M059J (cell line): ENCODE measurements around the gene PLOD2. TPM values are rescaled to one million over a fixed set of nuclear protein-coding genes. Genes with fewer than 3 reads are reported as not detected.

ENCODE experiments used
- DNase-seq: peaks from one replicate; pipeline ENCODE4 v3.0.0-alpha.2; 2012; ENCODE audit warnings: low read depth
- total RNA-seq: library from RNA; depleted of rRNA; stranded (reverse); fragments of >200 nt; shearing (Covaris generic); gene quantifications from 2 replicates; pipeline ENCODE4 v1.2.3, GENCODE V29; 2014

The PLOD2 gene
- total RNA-seq, 1 experiment from 2014 or later, result 344 TPM

DNA sequence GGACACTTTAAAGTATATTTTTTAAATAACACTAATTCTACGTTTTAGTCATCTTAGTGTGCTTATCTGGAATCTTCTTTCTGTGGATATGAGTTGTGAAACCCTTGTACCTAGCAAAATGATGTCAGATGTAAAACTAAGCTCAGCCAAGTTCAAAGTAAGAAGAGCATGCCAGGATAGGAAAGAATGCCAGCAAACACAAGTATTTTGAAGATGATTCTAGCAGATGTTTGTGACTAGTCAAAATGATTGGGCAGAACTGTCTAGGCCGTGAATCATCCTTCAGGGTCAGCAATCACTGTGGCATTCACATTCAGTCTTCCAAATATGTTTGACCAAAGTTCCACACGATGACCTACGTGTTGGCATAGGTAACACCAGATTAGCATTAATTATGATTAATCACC, 5.4 kb upstream of the PLOD2 start:
- DNase-seq, result peak; percentile 97

DNA sequence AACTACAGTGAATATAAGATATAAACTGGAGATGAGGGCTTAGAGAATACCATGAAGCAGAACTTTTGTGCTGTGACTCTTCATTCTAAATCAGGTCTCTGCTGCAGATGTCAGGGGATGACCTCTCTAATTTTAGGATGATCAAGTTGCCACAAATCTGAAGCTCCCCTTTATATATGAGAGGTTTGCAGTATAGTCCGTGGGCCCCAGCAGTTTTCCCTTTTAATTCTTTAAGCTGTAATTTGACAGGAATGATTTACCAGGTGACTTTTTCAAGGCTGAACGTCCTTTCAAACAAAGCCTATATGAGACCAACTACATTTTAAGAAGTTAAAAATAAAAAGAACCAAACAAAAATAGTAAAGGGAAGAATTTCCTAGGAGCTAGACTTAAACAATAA, 4.9 kb upstream of the PLOD2 start:
- DNase-seq, result no peak

DNA sequence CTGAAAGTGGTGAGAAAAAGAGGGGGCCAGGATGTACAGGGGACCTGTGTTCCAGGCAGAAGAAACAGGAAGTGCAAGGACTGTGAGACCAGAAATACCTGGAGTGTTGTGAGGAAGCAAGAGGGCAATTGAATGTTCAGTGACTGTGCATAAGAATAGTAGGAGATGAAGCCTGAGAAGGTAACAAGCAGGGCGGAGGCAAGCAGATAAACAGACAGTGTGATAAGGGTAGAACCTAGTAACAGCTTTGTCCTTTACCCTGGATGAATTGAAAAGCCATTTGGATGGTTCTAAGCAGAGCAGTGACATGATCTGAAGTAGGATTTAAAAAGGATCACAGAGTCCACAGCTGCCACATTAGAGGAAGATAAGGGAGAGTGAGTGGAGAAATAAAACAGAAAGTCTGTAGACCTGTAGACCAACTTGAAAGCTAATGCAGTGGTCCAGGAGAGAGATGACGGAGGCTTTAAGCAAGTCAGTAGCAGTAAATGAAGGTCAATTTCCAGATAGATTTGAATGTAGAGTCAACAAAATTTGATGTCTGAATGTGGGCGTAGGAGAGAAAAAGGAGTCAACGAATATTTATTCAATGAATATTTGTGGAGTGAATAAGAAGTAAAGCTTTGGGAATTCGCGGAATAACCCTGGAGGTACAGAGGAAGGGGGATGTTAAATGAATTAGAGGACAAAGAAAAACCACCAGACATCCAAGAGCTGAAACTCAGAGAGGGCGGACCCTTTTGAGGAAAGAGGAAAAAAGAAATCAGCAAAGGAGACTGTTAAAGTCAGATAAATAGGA, 4.2 kb upstream of the PLOD2 start:
- peak; percentile 93 for DNase-seq

DNA sequence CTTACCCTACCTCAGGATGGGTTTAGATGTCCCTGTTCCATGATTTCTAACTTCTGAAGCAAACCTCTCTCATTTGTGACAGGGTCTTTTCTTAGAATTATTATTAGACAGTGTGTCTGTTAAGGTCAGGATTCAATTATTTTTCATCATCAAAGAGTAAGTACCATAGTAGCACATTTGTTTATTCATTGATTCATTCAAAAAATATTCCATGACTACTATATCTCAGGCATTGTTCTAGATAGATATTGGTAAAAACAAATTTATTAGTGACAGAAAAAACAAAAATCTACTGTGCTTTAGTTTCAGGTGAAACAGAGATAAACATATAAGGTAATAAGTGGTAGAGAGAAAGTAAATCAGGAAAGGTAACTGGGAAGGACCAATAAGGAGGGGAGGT, 3.5 kb upstream of the PLOD2 start:
- no peak for DNase-seq

DNA sequence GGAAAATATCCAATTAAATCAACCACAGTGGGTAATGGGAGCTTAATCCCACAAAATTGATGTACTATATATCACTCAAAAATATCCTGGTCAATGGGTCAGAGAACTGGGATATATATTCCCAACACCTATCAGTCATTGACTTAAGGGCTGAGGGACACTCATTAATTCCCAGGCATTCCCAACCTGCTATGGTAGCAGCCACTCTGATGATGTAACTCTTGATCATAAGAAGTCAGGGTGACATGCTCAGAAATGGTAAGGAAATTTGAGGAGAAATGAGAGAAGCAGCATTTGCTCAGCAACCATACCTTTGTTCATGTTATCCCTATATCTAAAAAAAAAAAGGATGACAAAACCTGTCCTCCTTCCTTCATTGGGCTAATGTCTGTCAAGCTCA, 3.1 kb upstream of the PLOD2 start:
- DNase-seq, result peak; percentile 65

DNA sequence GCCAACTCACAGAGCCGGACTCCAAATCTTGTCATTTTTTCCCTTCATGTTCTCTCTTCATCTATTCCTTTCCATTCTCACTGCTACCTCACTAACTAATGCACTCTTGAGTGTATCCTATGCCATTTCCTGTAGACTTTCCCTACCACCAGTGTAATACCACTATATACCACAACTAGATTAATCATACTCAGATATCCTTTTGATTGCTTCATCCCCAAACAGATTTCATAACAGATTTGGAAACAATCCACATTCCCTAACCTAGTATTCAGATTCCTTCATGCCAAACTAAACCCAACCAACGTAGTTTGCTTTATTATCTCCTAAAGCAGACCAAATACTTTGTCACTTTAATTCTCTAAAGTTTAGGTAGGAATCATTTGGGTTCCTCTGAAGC, 2.6 kb upstream of the PLOD2 start:
- DNase-seq, result peak; percentile 95

DNA sequence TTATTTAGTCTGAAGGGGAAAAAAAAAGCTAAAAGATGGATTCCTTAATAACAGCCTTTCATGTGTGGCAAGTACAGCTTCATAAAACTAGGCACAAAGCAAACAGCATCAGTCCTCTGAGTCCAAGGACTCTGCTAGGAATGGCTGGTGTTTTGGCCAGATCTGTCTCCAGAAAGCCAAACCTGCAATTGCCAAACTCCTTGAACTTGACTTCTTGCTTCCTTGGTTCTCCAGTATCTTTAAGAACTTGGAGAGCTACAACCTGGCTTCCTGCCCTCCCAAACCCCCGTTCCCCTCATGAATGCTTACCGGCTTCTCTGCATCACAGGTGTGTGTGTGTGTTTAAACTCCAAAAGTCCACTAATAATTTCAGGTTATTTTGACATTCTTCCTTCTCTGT, 1.6 kb upstream of the PLOD2 start:
- peak; percentile 48 for DNase-seq

DNA sequence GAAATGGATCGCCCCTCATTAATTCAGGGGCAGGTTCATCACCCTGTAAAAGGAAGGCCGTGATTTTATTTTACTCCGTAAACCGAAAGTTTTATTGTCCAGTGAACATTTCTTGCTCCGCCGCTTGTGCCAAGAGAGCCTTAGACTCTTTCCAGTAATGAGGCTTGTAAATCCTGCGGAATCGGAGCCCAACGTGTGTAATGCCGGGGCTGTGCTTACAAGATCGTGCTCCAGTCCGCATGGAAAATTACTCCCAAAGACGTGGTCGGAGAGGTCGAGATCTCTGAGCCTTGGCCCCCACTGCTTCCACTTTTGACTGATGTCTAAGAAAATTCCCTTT, 649 bp upstream of the PLOD2 start:
- DNase-seq, result peak; percentile 82

DNA sequence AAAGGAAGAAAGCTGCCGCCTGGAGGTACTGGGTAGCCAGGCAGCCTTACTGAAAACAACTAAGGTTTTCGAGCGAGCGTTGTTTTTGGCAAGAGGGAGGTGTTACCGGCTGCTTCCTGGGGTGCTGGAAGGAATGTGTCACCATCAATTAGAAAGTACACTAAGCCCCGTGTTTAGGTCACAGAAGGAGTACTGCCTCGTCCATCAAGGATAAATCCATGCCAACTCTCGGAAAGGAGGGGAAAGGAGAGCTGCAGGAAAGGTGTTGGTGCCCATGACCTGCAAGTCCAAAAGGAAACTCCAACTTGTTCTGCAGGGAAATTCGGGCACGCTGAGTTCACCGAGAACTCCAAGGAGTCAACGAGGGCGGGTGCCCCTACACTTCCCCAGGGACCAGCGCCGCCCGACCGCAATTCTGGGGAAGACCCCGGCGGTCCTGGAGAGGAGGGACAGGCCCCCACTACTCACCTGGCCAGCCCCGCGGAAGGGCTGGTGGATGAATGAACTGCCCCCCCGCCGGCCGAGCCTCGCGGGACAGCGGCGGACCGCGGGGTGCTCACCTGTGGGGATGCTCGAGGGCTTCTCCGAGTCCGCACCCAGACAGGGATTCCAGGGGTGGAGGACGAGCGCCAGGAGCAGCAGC, 542 bp downstream of the PLOD2 start:
- peak; percentile 96 for DNase-seq

DNA sequence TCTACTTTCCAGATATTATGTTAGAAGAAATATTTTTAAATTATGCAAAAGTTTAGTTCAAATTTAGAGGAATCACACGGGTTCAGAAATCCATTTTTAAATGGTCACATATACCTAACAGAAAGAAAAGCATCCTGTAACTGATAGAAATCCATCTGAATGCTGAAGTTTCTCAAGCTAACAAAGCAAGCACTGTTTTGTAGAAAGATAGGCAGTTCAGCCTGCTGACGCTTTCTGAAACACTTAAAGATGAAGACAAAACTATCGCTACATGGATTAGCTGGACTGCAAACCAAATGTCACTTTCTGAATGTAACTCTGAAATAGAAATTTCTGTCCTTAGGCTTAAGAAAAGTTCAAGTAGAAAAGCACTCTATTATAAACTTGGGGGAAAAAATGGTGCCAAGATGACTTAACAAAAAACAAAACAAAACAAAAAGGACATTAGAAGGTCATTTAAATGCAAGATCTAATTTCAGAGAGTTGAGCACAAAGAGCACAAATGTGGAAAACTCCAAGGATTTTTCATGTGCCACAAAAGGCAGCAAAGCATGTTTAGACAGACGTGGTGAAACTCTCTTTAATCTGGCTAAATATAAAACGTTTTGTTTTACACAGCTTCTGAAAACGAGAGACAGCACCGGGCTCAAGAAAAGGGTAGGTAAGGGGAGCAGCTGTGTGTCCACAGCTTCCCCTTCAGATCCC, 1.2 kb downstream of the PLOD2 start:
- DNase-seq, result no peak

DNA sequence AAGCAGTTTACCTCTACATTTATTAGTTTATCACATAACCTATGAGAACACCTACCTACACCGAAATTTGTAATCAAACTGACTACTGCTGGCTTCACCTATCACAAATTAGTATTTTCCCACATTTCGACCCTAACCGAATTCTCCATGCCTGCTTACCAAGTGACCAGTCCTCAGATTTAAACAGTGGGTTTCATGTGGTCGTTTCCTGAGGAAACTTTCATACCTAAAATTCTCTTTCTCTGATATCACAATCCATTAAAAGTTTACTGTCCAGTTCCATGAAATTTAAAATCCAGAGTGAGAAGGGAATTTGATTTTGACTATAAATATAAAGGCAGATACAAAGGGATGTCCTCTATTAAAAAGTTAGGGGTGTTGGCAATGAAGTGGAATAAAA, 1.9 kb downstream of the PLOD2 start:
- DNase-seq, result peak; percentile 63

DNA sequence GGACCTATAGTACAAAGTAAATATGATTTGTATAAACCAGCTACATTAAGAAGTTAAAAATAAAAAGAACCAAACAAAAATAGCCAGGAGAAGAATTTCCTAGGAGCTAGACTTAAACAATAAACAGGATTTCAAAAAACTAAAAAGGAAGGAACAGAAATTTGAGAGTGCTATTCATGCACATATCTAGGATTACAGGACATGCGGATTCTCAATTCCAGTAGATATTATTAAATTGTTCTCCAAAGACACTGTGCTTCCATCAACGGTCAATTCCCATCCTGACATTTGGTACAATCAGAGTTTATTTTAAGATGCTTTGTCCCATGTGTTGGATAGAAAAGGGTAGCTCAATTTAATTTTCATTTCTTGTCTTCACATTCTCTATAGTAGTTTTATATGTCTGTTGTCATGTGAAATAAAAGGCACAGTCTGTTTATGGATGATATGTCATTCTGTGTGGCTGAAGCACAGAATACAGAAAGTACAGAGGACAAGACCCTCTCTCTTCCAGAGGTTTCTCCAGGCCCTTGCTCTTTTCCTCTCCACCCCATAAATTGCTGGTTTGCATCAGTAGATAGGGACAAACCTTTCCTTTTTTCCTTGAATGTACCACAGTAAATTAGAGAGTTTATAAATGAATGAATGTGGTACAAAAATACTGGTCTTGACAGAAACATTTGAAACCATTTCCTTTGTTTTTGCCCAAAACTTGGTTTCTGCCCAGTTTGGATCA, 3.5 kb downstream of the PLOD2 start:
- DNase-seq, result no peak

DNA sequence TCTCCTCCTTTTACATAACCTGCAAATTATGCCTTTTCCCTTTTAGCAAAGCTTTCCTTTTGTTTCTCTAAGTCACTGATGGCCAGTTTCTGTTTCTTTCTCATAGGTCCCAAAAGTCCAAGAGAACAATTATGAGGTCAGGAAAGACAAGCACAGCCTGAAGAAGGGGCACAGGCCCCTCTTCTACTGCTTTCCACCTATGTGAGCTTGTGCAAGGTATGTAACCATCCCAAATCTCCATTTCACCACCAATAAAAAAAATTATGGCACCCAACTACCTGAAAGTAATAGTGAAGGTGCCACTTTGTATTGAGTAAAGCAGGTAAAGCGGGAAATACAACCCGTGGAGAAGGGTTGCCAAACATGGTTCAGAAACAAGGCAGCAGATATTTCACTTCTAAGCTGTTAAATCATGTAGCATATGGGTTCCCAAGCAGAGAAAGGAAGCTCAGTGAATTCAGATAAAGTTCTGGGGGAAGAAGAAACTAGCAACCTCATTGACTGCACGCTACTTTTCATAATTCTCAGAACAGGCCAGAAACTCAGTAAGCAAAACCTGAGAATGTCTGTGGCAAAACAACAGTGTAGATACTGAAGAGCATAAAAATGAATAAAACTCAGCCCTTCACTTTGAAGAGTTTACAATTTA, 4.2 kb downstream of the PLOD2 start:
- DNase-seq, result no peak

DNA sequence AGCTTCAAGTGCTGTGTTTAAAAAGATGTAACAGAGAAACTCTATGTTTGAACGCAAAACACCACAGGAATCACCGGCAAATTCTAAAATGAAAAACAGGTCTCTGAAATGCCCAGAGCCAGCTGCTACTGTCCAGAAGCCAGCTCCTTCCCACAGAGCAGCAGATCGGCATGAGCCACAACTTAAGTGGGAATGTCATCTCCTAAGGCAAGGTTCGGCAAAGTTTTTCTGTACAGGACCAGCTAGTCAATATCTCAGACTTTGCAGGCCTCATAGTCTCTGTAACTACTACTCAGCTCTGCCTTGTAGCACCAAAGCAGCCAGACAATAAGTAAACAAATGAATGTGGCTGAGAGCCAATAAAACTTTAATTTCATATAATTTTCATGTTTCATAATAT, 4.9 kb downstream of the PLOD2 start:
- DNase-seq, result no peak

DNA sequence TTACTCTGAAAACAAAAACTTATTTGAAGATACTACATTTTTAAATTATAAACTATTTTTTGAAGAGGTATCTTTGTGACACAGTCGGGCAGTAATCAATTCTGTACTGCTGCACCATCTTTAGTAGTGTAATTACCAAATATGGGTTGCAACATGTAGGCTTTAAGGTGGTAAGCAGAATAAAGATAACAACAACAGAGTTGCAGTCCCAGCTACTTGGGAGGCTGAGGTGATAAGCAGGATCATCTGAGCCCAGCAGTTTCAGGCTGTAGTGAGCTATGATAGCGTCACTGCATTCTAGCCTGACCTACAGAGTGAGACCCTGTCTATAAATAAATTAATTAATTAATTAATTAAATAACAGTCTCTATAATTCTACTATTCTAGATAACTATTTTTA, 6.0 kb downstream of the PLOD2 start:
- no peak for DNase-seq

DNA sequence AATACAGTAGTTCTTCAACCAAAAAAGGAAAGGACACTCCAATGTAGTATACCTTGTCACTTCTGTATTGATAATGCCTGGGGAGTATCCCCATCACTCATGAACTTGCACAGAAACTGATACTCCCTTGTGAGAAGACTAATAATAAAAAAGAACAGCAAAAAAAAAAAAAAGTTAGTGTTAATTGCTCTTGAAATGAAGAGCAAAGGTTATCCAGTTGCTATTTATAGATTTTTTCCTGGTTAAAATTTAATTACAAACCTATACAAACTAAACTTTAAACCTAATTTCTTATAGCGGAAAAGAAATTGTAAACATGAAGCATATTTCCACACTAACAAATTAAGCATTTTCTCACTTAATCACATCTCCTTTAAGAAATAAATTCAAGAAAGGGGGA, 6.7 kb downstream of the PLOD2 start:
- DNase-seq, result no peak

DNA sequence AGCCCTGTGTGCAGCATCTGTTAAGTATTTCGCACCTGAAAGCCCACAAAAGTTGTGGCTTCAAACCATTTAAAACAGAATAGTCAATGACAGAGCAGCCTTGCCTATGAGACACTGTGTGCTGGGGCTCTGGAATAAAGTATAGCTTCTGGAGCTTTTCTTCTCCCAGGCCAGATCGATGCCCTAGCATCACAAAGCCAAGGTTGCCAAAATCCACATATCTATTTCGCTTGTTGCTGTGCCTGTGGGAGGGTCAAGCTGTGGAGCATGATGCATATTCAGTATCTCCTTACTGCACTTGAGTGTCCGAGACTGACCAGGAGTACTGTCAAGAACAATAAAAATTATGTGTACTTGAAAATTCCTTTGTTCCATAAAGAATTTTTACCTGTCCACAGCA, 7.6 kb downstream of the PLOD2 start:
- no peak for DNase-seq

DNA sequence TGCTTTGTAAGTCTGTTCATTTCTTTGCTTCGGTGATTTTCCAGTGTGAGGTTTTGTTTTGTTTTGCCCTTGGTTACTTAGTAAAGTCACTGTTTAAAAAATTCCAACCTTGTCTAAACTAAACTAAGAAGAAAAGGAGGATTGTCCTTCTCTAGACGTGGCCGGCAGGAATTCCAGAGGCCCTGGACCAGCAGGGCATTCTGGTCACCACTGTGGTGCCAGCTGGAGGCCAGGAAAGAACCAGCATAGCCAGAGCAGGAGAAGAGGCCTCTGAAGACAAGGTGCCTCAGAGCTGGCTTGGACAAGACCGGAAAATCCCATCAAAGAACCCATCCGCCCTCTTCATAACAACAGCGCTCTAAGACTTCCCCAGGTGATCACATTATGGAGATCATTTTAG, 8.2 kb downstream of the PLOD2 start:
- DNase-seq, result peak; percentile 77

DNA sequence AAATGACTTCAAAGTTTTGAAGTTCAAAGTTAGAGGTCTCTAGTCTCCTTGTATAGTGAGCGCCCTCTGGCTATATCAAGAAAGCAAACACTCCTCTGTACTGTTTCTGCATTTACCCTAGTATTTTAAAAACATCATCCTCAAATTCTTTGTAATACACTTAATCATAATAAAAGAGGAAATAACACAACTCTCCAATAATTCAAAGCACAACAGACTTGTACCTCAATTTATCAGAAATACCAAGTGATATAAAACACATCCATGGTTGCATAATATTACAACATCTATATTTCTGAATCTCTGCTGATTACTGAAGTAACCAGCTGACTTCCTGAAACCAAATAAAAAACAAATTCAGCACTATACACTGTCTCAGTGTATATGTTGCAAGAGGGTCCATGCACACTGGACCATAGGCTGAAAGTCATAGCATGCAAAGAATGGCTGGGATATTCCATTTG, 12.5 kb downstream of the PLOD2 start:
- DNase-seq, result no peak

DNA sequence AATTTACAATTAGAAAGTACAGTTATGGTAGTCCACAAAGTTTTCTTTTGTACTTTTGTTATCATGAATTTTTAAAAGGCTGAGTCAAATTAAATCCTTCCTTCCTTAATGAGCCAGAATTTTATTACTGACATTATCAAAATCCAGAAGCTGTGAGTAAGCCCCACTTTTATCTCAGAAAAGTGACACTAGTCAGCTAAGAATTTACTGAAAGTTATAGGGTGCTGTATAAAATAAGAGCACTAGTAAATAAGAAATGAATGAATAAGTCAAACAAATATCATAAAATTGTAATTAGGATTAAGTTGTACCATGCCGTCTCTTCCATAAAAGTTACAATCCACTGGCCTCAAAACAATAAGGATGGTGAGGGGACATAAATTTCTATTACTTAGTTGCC, 15.3 kb downstream of the PLOD2 start:
- no peak for DNase-seq

DNA sequence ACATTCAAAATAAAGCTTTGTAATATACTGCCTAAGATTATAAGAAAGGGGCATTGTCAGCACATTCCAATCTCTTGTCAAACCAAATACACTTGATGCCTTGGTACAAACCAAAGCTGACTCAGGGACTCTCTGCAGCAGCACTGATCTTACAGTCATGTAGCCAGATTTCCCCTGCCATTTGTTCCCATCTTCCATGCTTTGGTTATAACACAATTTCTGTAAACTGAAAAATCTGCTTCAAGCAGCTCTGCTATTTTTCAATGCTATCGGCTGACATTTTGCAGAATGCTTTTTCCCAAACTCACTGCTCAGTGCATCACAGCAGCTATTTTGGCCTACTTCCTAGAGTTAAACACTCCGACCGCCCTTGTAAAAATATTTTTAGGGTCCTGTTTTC, 18.2 kb downstream of the PLOD2 start:
- peak; percentile 84 for DNase-seq

DNA sequence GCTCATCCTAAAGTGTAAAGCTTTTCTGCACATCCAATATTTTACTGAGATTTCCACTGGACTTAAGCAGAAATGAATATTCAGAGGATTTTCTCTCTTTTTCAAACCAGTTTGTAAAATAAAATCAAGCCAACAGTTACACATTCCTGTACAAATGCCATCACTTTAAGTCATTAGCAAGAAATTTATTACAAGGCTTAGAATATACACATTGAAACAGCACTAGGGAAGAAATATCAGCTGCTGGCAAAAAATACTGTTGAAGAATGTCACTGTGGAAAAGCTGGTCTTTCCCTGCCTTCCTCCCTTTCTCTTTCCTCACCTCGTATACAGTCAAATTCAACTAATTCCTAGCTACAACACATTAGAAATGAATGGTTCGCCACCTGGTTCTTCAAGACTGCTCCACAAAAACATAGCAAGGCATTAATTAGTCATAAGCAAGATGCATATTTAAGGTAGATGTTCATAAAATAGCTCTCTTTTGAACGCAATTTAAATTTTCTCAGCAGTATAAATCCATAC, 21.3 kb downstream of the PLOD2 start:
- no peak for DNase-seq
